ENCODE measurements around the gene SIRPG. TPM values are rescaled to one million over a fixed set of nuclear protein-coding genes. Genes with fewer than 3 reads are reported as not detected.

Gene SIRPG
- total and polyA plus RNA-seq, 5 donors: 0.19 to 0.29 (median 0.20) TPM; not detected in 2

- H3K4me1 ChIP-seq (ENCODE audit: control insufficient read depth, insufficient read depth, low read length): no peaks in the 10 kb centered on the region
- no peak overlapping the region for H3K27ac ChIP-seq (ENCODE audit: low read length)
- no peak overlapping the region for H3K4me3 ChIP-seq (ENCODE audit: low read length)
- no peak for ATAC-seq
- no peaks in the 10 kb centered on the region for H3K9me3 ChIP-seq (ENCODE audit: control insufficient read depth, low read length)
- intact Hi-C loops (cut with DNase I): no loop called here
- 82% methylated on average over 4 of the region's 4 CpGs for WGBS
- no peak for DNase-seq
- H3K27me3 ChIP-seq (ENCODE audit: control insufficient read depth, insufficient read depth): no peaks in the 10 kb centered on the region
Measured at GRCh38 chr20:1688886-1689538, 31.4 kb upstream of the SIRPG start.

GRCh38 chr20:1687053-1687452 is 29.5 kb upstream of the SIRPG start:
- Histone ChIP-seq H3K4me1 (ENCODE audit: control insufficient read depth, insufficient read depth, low read length) (no peaks in the 10 kb centered on the region), H3K9me3 (ENCODE audit: control insufficient read depth, low read length) (no peaks in the 10 kb centered on the region), H3K27ac (ENCODE audit: low read length) (no peak overlapping the region), H3K27me3 (ENCODE audit: control insufficient read depth, insufficient read depth) (no peaks in the 10 kb centered on the region), H3K4me3 (ENCODE audit: low read length) (no peak overlapping the region)
- no peak for DNase-seq
- intact Hi-C loops (cut with DNase I): no loop called here
- no peak for ATAC-seq

GRCh38 chr20:1686151-1686748 is 28.7 kb upstream of the SIRPG start:
- WGBS: 71% methylated on average over 3 of the region's 3 CpGs
- no peaks in the 10 kb centered on the region for H3K9me3 ChIP-seq (ENCODE audit: control insufficient read depth, low read length)
- intact Hi-C loops (cut with DNase I): no loop called here
- H3K4me3 ChIP-seq (ENCODE audit: low read length): no peak overlapping the region
- ATAC-seq (no peak), DNase-seq (no peak)
- H3K27ac ChIP-seq (ENCODE audit: low read length): no peak overlapping the region
- H3K4me1 ChIP-seq (ENCODE audit: control insufficient read depth, insufficient read depth, low read length): no peaks in the 10 kb centered on the region
- H3K27me3 ChIP-seq (ENCODE audit: control insufficient read depth, insufficient read depth): no peaks in the 10 kb centered on the region

GRCh38 chr20:1685304-1686052 is 27.9 kb upstream of the SIRPG start:
- intact Hi-C loops (cut with DNase I): no loop called here
- Histone ChIP-seq H3K27me3 (ENCODE audit: control insufficient read depth, insufficient read depth) (no peaks in the 10 kb centered on the region), H3K4me3 (ENCODE audit: low read length) (no peak overlapping the region), H3K27ac (ENCODE audit: low read length) (no peak overlapping the region), H3K4me1 (ENCODE audit: control insufficient read depth, insufficient read depth, low read length) (no peaks in the 10 kb centered on the region), H3K9me3 (ENCODE audit: control insufficient read depth, low read length) (no peaks in the 10 kb centered on the region)
- no peak for DNase-seq
- WGBS: 74% methylated on average over 5 of the region's 5 CpGs
- ATAC-seq: no peak

DNA sequence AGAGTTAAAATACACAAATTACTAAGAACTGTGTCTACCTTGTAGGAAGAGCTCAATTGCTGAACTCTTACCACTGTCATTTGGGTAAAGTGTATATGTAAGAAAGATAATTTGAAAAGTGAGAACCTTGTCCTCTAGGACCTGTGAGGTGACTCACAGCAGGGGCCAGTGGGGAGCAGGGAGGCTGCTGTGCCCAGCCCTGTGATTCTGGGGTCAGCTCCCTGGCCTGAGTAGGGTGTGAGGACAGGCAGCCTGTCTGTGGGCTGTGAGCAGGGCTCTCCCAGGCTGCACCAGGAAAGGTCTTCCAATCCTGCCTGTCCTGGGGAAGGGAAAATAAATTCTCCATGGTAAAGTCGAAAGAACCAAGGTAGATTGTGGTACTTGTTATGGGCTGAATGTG is 27.3 kb upstream of the SIRPG start:
- no peaks in the 10 kb centered on the region for H3K4me1 ChIP-seq (ENCODE audit: control insufficient read depth, insufficient read depth, low read length)
- no peak for ATAC-seq
- no peaks in the 10 kb centered on the region for H3K27me3 ChIP-seq (ENCODE audit: control insufficient read depth, insufficient read depth)
- no peak for DNase-seq
- no peaks in the 10 kb centered on the region for H3K9me3 ChIP-seq (ENCODE audit: control insufficient read depth, low read length)
- 71% methylated on average over 1 of the region's 1 CpG for WGBS
- intact Hi-C loops (cut with DNase I): no loop called here
- H3K4me3 ChIP-seq (ENCODE audit: low read length): no peak overlapping the region
- H3K27ac ChIP-seq (ENCODE audit: low read length): no peak overlapping the region

DNA sequence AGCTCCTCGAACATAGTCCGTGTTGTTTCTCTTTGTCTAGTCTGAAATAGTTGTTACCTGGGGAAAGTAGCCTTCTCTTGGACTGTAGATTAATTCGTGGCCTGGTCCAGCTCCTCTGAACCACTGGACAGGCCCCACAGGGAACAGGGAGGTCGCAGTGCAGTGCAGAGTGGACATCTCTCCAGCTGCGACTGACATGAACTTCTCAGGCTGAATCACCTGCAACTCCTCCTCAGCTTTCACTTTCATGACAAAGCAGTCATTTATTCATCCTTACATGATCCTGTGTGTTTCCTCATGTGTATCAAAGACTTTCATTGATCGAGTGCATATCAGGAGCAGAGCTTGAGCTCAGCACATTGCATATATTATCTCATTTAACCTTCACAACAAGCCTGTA is 19.1 kb upstream of the SIRPG start:
- 77% methylated on average over 6 of the region's 6 CpGs for WGBS
- intact Hi-C loops (cut with DNase I): no loop called here
- no peak overlapping the region for H3K4me3 ChIP-seq (ENCODE audit: low read length)
- H3K27me3 ChIP-seq (ENCODE audit: control insufficient read depth, insufficient read depth): no peaks in the 10 kb centered on the region
- no peak for ATAC-seq
- DNase-seq: no peak
- no peaks in the 10 kb centered on the region for H3K9me3 ChIP-seq (ENCODE audit: control insufficient read depth, low read length)
- no peak overlapping the region for H3K27ac ChIP-seq (ENCODE audit: low read length)
- H3K4me1 ChIP-seq (ENCODE audit: control insufficient read depth, insufficient read depth, low read length): no peaks in the 10 kb centered on the region

DNA sequence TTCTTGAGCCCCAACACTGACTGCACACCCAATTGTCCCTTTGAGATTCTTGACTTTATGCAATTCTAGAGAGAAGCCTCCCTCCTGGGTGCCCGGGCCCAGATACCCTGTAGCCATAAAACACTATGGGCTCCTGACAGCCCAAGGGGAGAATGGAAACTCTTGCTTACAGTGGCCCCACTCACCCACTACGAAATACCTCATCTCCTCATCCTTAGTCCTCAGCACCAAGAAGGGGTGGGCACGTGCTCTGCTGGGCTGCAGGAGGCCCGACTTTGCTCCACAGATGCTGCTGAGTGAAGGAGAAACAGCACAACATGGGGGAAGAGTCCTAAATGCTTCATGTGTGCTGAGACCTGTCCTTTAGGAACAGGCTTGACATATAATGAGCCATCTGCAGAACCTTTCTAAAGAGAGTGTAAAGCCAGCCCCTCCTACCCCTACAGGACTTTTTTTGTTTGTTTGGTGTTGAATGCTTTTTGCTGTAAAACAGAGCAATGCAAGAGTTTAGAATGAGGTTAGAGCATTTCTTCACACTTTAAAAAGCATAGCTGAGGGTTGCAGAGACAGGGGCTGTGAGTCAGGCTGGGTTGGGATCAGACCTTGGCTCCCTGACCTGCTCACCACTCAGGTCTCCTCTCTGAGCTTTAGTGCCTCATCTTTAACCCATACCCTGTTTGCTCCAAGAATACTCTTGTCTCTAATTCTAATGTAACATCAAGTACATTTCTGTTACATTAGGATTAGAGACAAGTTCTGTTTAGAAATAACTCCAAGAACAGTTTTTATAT is 17.6 kb upstream of the SIRPG start:
- Histone ChIP-seq H3K27me3 (ENCODE audit: control insufficient read depth, insufficient read depth) (no peaks in the 10 kb centered on the region), H3K4me1 (ENCODE audit: control insufficient read depth, insufficient read depth, low read length) (no peaks in the 10 kb centered on the region), H3K9me3 (ENCODE audit: control insufficient read depth, low read length) (no peaks in the 10 kb centered on the region), H3K27ac (ENCODE audit: low read length) (no peak overlapping the region), H3K4me3 (ENCODE audit: low read length) (no peak overlapping the region)
- 75% methylated on average over 4 of the region's 4 CpGs for WGBS
- no peak for DNase-seq
- no peak for ATAC-seq
- intact Hi-C loops (cut with DNase I): no loop called here

- DNase-seq (peak in 1 of 3 donors; percentile 52), ATAC-seq (peak in 1 of 2 donors; percentile 38)
- Histone ChIP-seq H3K4me1 (ENCODE audit: control insufficient read depth, insufficient read depth, low read length) (no peaks in the 10 kb centered on the region), H3K4me3 (ENCODE audit: low read length) (no peak overlapping the region), H3K9me3 (ENCODE audit: control insufficient read depth, low read length) (no peaks in the 10 kb centered on the region), H3K27me3 (ENCODE audit: control insufficient read depth, insufficient read depth) (no peaks in the 10 kb centered on the region), H3K27ac (ENCODE audit: low read length) (no peak overlapping the region)
- WGBS: 89% methylated on average over 3 of the region's 3 CpGs
- intact Hi-C loops (cut with DNase I): no loop called here
Measured at GRCh38 chr20:1674361-1674760, 16.8 kb upstream of the SIRPG start.

DNA sequence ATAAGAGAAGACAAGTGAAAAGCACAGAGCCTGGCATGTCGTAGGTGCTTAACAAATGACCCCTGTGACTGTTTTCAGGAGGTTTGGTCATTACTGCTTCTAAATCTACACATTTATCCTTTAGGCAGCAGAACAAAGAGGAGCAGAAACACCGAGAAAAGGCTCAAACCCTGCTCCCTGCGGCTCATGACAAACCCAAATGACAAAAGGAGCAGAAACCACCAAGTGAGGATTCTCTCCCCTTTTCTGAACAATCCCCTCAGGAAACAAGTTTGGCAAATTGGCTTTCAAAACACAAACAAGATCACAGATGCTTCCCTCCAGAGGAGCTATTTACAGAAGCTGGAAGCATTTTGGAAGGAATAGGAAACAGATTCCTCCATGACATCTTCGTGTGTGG is 15.8 kb upstream of the SIRPG start:
- H3K4me3 ChIP-seq (ENCODE audit: low read length): no peak overlapping the region
- no peak for DNase-seq
- ATAC-seq: no peak
- H3K27ac ChIP-seq (ENCODE audit: low read length): no peak overlapping the region
- no peaks in the 10 kb centered on the region for H3K4me1 ChIP-seq (ENCODE audit: control insufficient read depth, insufficient read depth, low read length)
- H3K9me3 ChIP-seq (ENCODE audit: control insufficient read depth, low read length): no peaks in the 10 kb centered on the region
- intact Hi-C loops (cut with DNase I): no loop called here
- WGBS: 50% methylated on average over 4 of the region's 4 CpGs
- no peaks in the 10 kb centered on the region for H3K27me3 ChIP-seq (ENCODE audit: control insufficient read depth, insufficient read depth)

DNA sequence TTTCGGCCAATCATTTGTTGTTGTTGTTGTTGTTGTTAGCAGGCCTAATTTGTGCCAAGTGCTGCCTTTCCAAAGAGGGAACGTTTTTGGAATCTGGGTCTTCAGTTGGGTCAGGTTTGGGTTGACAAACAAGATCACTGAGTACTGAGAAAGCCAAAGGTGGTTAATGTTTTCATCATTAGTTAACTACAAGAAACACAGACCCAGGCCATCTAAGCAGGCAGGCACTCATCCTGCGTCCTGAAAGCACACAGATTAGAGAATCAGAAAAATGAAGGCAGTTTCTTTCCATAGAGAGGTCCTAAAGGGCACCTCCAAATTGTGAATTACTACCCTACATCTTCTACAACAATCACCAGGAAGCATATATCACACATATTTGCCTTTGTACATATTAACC is 15.1 kb upstream of the SIRPG start:
- H3K4me1 ChIP-seq (ENCODE audit: control insufficient read depth, insufficient read depth, low read length): no peaks in the 10 kb centered on the region
- intact Hi-C loops (cut with DNase I): no loop called here
- no peak overlapping the region for H3K4me3 ChIP-seq (ENCODE audit: low read length)
- no peak overlapping the region for H3K27ac ChIP-seq (ENCODE audit: low read length)
- DNase-seq (no peak), ATAC-seq (no peak)
- WGBS: 67% methylated on average over 3 of the region's 3 CpGs
- H3K27me3 ChIP-seq (ENCODE audit: control insufficient read depth, insufficient read depth): no peaks in the 10 kb centered on the region
- no peaks in the 10 kb centered on the region for H3K9me3 ChIP-seq (ENCODE audit: control insufficient read depth, low read length)

Measured in right cardiac atrium (tissue), 5 donors.